Neural cell (in vitro differentiated cells): ENCODE results near the gene GPATCH4. TPM values are rescaled to one million over a fixed set of nuclear protein-coding genes. Genes with fewer than 3 reads are reported as not detected.

Experiments used
- polyA plus RNA-seq: library from polyadenylated mRNA; depleted of rRNA; stranded (reverse); fragments of >200 nt; gene quantifications from 2 replicates; pipeline ENCODE4 v1.2.3, GENCODE V29; 2014

The GPATCH4 gene
- polyA plus RNA-seq, 1 donor from 2014 or later, result 3.9 TPM

Other genes starting within 250 kb of the GPATCH4 start
- gene RHBG, start 232.3 kb downstream of the GPATCH4 start, polyA plus RNA-seq, result not detected in 2 replicates
- gene MEF2D, start 100.7 kb downstream of the GPATCH4 start, polyA plus RNA-seq, result 4.7 and 5.2 TPM in 2 replicates
- 0.32 TPM in 1 of 2 replicates, not detected in the other for gene IQGAP3, start 28.9 kb downstream of the GPATCH4 start, polyA plus RNA-seq
- not detected in 2 replicates for gene TTC24, start 21.8 kb downstream of the GPATCH4 start, polyA plus RNA-seq
- gene NAXE, start 9.7 kb downstream of the GPATCH4 start, polyA plus RNA-seq, result 95.7 and 111 TPM in 2 replicates
- gene HAPLN2, start 17.9 kb upstream of the GPATCH4 start, polyA plus RNA-seq, result 22.9 and 24.6 TPM in 2 replicates
- 0.58 TPM in 1 of 2 replicates, not detected in the other for gene BCAN, start 40.6 kb upstream of the GPATCH4 start, polyA plus RNA-seq
- 9.9 and 13.7 TPM in 2 replicates for gene NES, start 75.9 kb upstream of the GPATCH4 start, polyA plus RNA-seq
- gene CRABP2, start 104.1 kb upstream of the GPATCH4 start, polyA plus RNA-seq, result 3.4 and 7.7 TPM in 2 replicates
- 11.9 and 13.1 TPM in 2 replicates for gene METTL25B, start 127.0 kb upstream of the GPATCH4 start, polyA plus RNA-seq
- 8.5 and 13.1 TPM in 2 replicates for gene ISG20L2, start 127.3 kb upstream of the GPATCH4 start, polyA plus RNA-seq
- gene MRPL24, start 139.6 kb upstream of the GPATCH4 start, polyA plus RNA-seq, result 34.4 and 56.5 TPM in 2 replicates
- 138 and 146 TPM in 2 replicates for gene HDGF, start 150.2 kb upstream of the GPATCH4 start, polyA plus RNA-seq
- 17.5 and 23.3 TPM in 2 replicates for gene PRCC, start 166.1 kb upstream of the GPATCH4 start, polyA plus RNA-seq
- not detected in 2 replicates for gene SH2D2A, start 215.4 kb upstream of the GPATCH4 start, polyA plus RNA-seq